CD4-positive, alpha-beta T cell treated with Interleukin-6 for 4 hours (primary cell): ENCODE measurements around the gene MED13L.

Source experiments
- DNase-seq: peaks from one replicate; pipeline ENCODE4 v3.0.0-alpha.2; 2020; ENCODE audit warnings: mixed read lengths

Gene MED13L

GRCh38 chr12:116277467-116278278 is at the start of gene MED13L:
Gene MED13L (minus strand): TSS chr12:116277693. CDS start chr12:116277131, 562 bp downstream.
- peak; percentile 92 for DNase-seq

DNA sequence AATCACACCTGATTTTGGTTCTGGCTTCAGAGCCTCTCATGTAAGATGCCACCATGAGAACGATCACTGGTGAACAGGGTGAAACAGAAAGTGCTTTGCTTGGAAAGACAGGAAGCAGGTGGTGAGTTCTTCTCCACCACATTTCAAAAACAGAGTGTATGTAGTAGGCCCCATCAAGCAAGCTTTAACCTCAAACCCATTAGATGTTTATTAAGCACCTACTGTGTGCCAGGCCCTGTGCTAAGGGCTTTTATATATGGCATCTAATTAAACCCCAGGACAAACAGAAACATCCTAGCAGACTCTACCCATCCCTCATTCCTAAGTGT is 47.8 kb upstream of the MED13L start:
- no peak for DNase-seq

- DNase-seq, result peak; percentile 28
These were observed 47.3 kb upstream of the MED13L start for GRCh38 chr12:116324654-116325335.

DNA sequence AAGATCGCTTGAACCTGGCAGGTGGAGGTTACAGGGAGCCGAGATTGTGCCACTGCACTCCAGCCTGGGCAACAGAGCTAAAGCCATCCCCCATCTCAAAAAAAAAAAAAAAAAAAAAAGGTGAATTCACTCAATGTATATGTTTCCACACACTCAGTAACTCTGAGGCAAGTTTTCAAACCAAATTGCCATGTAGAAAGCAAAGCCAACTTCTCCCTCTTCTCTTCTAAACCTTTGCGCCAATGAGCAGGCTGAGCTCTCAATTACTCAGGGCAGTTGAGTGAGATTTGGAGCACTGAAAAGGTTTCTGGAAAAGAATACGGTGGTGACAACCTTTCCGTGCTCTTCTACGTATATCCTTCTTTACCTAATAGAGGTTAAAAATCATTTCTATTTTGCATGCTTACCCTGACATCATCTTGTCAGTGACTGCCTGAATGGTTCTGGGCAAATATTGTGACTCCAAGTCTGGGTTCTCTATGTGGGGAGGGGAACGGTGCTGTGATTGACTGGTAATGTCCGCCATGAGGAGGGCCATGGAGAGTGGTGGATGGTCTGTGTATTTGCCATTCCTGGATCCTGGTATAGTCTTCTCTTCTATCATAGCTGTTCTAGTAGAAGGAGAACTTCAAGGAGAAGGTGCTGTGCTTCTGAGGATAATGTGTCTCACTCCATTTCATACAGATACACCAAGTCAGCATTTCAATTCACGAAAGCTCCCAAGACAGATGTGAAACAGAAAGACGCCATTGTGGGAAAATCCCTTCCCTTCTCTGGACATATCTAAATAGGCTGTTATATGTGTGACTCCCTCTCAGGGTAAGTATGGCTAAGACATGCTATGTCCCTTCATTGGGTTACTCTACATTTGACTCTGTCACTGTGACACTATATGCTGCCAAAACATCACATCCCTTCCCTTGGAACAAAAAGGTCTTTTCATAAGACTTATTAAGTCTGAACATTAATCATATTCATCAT is 46.2 kb upstream of the MED13L start:
- no peak for DNase-seq

DNA sequence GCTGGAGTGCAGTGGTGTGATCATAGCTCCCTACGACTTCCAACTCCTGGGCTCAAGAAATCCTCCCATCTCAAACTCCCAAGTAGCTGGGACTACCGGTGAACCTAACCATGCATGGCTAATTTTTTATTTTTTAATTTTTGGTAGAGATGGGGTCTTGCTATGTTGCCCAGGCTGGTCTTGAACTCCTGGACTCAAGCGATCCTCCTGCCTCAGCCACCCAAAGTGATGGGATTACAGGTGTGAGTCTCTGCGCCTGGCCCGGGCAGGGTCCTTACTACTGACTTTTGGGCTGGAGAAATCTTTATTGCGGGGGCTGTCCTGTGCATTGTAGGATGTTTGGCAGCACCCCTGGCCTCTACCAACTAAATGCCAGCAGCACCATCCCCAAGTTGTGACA is 44.4 kb upstream of the MED13L start:
- DNase-seq, result no peak

GRCh38 chr12:116320791-116321217 is 43.3 kb upstream of the MED13L start:
- DNase-seq, result no peak

DNA sequence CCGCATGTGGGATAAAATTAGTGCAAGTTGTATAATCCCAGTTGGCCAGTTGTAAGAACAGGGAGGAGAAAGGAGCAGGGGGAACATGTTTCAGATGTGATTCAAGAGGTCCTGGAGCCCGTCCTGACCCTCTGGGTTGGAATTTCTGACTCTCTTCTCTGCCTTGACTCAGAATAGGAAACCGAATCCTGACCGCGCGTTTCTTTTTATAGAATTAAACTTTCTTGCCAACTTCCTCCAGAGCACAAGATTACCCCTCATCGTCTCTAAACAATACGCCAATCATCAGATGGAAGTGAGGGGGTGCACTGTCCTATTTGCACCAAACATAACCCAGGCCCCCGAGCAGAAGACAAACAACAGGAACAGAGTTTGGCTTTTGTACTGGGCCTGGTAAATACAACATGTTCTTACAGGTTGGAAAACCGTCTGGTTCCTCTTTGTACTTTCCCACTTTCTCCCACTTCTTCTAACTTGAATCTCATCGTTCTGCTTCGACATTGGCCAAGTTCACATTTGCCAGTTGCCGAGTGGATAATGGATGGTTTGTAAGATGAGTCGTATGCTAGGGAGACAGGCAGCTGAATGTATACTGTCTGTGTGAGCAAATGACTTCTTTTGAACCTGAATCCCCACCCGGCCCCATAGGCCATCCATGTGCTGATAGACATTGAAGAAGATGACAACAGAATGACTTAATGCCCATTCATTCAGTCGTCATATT is 42.6 kb upstream of the MED13L start:
- no peak for DNase-seq

GRCh38 chr12:116319233-116319897 is 41.9 kb upstream of the MED13L start:
- no peak for DNase-seq

- no peak for DNase-seq
These were observed 41.2 kb upstream of the MED13L start for GRCh38 chr12:116318576-116319232.

DNA sequence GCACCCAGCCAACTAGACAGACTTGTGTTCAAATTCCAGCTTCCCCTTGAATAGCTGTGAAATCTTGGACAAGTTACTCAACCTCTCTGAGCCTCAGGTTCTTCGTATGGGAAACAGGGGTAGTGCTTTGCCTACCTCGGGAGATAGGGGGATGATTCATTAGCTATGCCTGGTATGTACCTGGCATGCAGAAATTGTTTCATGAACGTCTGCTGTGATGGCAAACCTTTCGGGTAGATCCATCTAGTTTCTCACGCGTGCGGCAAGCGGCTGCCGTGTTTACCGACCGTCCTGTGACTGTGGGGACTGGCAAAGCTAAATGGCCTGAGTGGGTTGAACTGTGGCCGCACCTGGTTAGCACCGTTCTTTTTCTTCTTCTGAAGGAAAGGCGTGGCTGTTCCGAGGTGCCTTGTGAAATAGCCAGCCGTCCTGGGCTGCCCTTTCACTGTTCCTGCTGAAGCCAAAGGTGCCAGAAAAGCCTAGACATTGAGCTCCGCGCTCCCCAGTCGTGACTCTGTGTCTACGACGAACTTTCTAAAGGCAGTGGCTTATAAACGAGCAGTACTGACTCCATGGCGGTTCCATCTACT is 40.6 kb upstream of the MED13L start:
- DNase-seq, result no peak

GRCh38 chr12:116317139-116317538 is 39.6 kb upstream of the MED13L start:
- DNase-seq, result no peak

- no peak for DNase-seq
These were observed 37.0 kb upstream of the MED13L start for GRCh38 chr12:116314477-116314876.

DNA sequence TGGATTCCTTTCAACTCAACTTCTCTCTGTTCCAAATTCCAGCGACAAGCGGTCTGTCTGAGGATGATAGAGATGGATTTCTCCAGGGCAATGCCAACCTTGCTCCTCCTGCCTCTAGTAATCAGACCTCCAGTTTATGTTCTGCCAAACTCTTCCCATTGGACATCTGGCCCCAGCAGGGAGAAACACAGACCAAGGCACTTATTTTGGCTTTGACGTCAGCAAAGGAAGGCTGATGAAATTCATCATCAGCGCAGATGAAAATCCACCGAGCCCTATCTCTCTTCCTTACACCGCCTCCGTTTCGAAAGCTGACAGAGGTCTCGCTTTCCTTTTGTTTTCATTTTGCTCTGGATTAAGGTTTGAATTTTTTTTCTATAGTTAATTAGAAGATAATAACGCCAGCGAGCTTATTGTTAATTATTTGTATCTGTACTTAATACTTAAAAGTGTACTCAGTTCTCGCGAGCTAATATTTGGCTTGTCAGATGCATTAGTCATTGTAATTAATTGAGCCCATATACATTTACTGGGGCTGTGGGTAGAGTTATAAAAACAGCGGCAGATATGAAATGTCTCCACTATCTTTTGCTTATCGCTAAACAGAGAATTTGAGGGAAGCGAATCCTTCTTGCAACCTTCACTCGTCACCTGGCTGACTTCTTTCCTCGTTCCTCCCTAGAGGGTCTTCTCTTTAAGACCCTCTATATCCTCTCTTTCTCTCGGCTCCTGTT is 35.9 kb upstream of the MED13L start:
- no peak for DNase-seq

DNA sequence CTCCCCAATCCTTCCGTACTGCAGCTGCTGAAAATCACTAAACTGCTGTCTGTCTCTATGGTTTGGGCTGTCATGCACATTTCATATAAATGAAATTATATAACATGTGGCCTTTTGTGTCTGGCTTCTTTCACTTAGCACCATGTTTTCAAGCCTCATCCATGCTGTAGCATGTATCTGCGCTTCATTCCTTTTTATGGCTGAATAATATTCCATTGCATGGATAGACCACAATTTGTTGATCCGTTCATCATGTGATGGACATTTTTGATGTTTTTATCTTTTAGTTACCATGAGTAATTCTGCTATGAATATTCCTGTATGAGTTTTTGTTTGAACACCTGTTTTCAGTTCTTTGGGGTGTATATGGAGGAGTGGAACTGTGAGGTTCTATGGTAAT is 32.6 kb upstream of the MED13L start:
- DNase-seq, result no peak

- DNase-seq, result no peak
These were observed 31.9 kb upstream of the MED13L start for GRCh38 chr12:116309343-116309742.

- no peak for DNase-seq
These were observed 31.2 kb upstream of the MED13L start for GRCh38 chr12:116308647-116309046.

DNA sequence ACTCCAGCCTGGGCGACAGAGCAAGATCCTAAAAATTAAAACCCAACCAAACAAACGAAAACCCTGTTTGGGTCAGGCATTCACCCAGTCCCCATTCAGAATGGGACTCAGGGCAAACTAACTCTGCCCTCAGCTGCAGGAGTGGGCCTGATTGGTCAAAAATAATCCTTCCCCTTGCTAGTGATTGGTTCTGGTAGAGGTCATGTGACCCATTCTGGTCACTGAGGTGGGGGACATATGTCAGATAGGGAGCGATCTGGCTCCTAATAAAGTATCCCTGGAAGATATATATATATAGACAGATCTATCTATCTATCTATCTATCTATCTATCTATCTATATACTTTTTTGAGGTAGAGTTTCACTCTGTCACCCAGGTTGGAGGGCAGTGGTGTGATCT is 29.5 kb upstream of the MED13L start:
- no peak for DNase-seq

DNA sequence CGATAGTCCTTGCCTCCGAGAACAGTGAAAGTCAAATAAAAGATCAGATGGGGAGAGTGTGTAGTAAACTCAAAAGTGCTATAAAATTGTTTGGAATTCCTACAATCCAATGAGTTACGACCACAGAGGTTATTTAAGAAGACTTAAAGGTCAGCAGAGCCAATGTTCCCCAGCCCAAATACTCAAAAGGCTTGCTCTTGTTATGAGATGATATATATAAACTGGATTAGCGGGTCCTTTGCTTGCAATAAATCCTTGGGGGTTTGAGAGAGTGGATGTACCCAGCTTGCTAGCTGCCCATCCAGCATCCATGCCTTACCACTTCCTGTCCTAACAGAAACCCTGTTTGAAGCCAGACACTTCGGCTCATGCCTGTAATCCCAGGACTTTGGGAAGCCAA is 29.0 kb upstream of the MED13L start:
- no peak for DNase-seq

GRCh38 chr12:116304621-116305020 is 27.1 kb upstream of the MED13L start:
- DNase-seq, result no peak

GRCh38 chr12:116303929-116304328 is 26.4 kb upstream of the MED13L start:
- DNase-seq, result no peak
